Large intestine (tissue), 3 donors: ENCODE measurements around the gene ASTN1. TPM values are rescaled to one million over a fixed set of nuclear protein-coding genes. Genes with fewer than 3 reads are reported as not detected.

Experiments
- DNase-seq, 2 donors: peaks; one replicate each; pipeline versions ENCODE4 v3.0.0 to v3.0.0-alpha.2; 2013
- H3K27ac ChIP-seq: one replicate; pipeline ENCODE4 v1.5.1; 2013; ENCODE audit warnings: low read length
- H3K27me3 ChIP-seq: 2 replicates; pipeline ENCODE4 v1.6.1; 2013; ENCODE audit warnings: low read length; ENCODE audit not compliant: control insufficient read depth, insufficient read depth
- H3K36me3 ChIP-seq: 2 replicates; pipeline ENCODE4 v1.6.1; 2013; ENCODE audit warnings: low read length; ENCODE audit not compliant: control insufficient read depth, insufficient read depth
- H3K4me1 ChIP-seq: one replicate; pipeline ENCODE4 v1.6.1; 2013; ENCODE audit warnings: low read length; ENCODE audit not compliant: control insufficient read depth, insufficient read depth
- H3K4me3 ChIP-seq: one replicate; pipeline ENCODE4 v1.5.1; 2013; ENCODE audit warnings: low read length
- H3K9me3 ChIP-seq: one replicate; pipeline ENCODE4 v1.6.1; 2013; ENCODE audit warnings: mild to moderate bottlenecking, low read depth, low read length, moderate library complexity; ENCODE audit not compliant: control insufficient read depth
- WGBS: methylation state at CpG from one replicate; pipeline ENCODE4 v1.1.5; 2013; ENCODE audit warnings: low lambda C conversion rate; ENCODE audit not compliant: insufficient coverage; 5-methylcytosine and 5-hydroxymethylcytosine counted together
- polyA plus RNA-seq: library from polyadenylated mRNA; unstranded; fragments of 120-200 nt; gene quantifications from one replicate; pipeline ENCODE4 v1.2.1, GENCODE V29; 2013

Gene ASTN1
- polyA plus RNA-seq, 1 donor: 3.0 TPM

DNA sequence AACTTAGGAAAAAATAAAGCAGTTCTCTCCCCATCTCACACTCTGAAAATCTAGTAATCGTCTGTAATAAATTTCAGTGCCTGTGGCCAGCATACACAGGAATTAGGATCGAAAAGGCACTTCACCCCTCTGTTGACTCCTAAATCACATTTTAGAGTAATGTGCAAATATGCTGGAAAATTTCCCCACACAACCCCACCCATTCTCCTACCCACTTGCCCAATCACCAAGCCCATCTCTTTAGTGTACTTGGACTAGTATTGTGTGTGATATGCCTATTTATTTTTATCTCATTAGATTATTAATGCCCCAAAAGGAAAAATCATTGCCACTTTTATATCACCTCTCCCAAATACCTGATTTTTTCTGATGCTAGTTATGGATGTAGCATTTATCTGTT is 323.3 kb downstream of the ASTN1 start:
- no CpG with 5 or more reads among the region's 2 CpGs for WGBS
- no peak for DNase-seq
- Histone ChIP-seq H3K27ac (no peak overlapping the region), H3K4me1 (no peaks in the 10 kb centered on the region), H3K36me3 (no peaks in the 10 kb centered on the region), H3K4me3 (no peak overlapping the region), H3K9me3 (no peaks in the 10 kb centered on the region), H3K27me3 (no peaks in the 10 kb centered on the region)

DNA sequence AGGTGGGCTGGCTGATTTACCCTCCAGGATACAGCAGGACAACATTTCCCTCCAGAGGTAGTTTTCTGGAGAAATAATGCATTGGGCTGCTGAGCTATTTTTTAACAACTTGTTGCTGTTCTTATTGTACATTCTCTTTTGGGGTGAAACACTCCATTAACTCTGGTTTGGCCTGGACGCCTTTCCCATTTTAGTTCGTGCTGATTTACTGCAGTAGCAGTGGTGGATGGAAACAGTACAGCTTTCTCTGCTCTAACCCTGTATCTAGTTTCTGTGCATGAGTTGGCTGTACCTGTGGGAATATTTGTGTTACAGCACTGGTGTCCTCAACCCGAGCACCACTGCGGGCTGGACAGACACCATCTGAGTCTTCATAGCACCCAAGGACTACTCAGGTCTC is 325.3 kb downstream of the ASTN1 start:
- no CpG with 5 or more reads among the region's 4 CpGs for WGBS
- H3K4me3 ChIP-seq: no peak overlapping the region
- no peaks in the 10 kb centered on the region for H3K36me3 ChIP-seq
- no peaks in the 10 kb centered on the region for H3K9me3 ChIP-seq
- H3K4me1 ChIP-seq: no peaks in the 10 kb centered on the region
- no peak overlapping the region for H3K27ac ChIP-seq
- no peaks in the 10 kb centered on the region for H3K27me3 ChIP-seq
- no peak for DNase-seq

DNA sequence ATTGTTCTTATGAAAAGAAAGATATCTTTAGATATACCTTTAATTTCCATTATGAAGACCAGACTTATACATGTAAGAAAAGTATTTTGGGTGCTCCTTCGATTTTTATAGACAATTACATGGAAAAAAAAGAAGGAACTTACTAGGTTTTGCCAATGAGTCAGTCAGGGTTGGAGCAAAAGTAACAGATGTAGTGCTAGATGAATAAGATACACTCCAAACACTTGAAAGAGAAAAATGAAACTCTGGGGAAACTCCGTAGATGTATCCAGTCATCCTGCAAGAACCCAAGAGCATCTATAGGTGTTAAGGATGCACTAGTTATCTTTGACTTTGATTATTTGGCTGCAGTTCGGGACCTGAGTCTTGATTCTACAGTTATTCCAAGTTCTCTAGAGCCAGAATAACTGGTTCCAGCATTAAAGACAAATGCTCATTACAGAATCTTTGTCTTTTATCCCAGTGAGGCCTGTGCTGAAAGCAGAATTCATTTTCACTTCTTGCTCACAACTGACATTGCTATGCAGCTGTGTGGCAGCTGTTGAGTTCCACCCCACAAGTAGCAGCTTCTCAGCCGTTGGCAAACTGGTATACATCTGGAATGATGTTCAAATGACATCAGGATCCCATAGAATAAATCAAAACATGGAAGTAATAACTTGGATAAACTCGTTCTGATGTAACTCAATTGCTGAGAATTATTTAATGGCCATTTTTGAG is 326.1 kb downstream of the ASTN1 start:
- H3K27me3 ChIP-seq: no peaks in the 10 kb centered on the region
- H3K36me3 ChIP-seq: no peaks in the 10 kb centered on the region
- no peaks in the 10 kb centered on the region for H3K4me1 ChIP-seq
- whole genome bisulfite sequencing: 84% methylated on average over 3 of the region's 5 CpGs
- H3K9me3 ChIP-seq: no peaks in the 10 kb centered on the region
- no peak overlapping the region for H3K4me3 ChIP-seq
- DNase-seq: no peak
- H3K27ac ChIP-seq: no peak overlapping the region

DNA sequence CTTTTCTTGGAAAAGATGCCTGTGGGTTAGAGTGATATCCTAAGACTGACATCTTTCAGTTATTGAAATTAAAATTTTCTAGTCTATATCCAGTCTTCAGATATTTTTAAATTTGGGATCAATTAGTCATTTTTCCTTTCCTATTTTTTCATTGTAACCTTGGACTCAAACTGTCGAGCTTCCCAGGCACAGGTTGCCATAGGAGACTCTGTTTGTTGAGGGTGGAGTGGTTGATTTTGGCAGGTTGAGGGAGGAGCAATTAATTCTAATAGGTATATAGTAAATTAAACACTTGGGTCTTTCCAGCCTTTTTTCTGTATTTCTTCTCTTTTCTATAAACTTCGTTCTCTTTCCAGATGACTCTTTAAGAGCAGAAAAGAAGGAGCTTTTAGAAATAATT is 326.8 kb downstream of the ASTN1 start:
- no peaks in the 10 kb centered on the region for H3K27me3 ChIP-seq
- H3K4me3 ChIP-seq: no peak overlapping the region
- DNase-seq: no peak
- H3K27ac ChIP-seq: no peak overlapping the region
- no peaks in the 10 kb centered on the region for H3K36me3 ChIP-seq
- 100% methylated on average over 1 of the region's 2 CpGs for WGBS
- H3K9me3 ChIP-seq: no peaks in the 10 kb centered on the region
- no peaks in the 10 kb centered on the region for H3K4me1 ChIP-seq

DNA sequence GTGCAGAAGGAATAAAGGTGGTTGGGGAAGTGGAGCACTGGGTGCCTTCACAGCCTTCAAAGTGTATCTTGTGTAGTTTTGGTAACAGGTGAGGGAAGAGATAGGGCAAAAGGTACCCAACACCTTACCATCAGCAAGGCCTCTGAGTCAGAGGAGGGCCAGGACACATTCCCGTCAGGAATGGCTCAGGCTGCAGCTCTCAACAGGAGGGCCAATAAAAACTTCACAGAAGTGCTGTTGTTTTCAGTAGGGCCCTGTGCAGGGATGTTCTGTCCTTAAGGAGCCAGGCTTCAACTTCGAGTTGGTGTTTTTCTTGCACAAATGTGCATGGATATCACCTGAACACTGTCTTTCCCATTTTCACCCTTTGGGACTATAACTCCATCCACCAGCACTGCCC is 333.4 kb downstream of the ASTN1 start:
- no peaks in the 10 kb centered on the region for H3K27me3 ChIP-seq
- WGBS: no CpG with 5 or more reads among the region's 2 CpGs
- no peak for DNase-seq
- H3K9me3 ChIP-seq: no peaks in the 10 kb centered on the region
- no peak overlapping the region for H3K4me3 ChIP-seq
- H3K36me3 ChIP-seq: no peaks in the 10 kb centered on the region
- no peak overlapping the region for H3K27ac ChIP-seq
- H3K4me1 ChIP-seq: no peaks in the 10 kb centered on the region

DNA sequence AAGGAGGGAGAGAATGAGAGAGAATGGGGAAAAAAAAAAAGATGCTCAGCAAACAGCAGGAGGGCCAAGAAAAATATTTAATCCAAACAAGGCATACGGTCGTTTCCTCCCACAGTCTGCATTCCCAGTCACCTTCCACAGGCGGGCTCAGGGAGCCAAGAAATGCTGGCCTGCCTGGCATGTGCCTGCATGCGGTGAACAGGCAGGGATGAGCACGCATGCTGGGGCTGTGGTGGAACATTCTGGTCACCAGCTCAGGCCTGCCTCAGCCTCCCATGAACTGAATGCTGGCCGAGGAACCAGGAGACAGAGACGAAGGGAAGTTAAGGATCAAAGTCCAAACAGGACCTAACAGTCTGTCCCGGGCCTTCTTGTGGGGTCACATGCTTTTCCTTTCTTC is 335.3 kb downstream of the ASTN1 start:
- H3K4me1 ChIP-seq: no peaks in the 10 kb centered on the region
- H3K9me3 ChIP-seq: no peaks in the 10 kb centered on the region
- no peaks in the 10 kb centered on the region for H3K36me3 ChIP-seq
- H3K27ac ChIP-seq: no peak overlapping the region
- H3K4me3 ChIP-seq: no peak overlapping the region
- 40% methylated on average over 1 of the region's 8 CpGs for WGBS
- no peaks in the 10 kb centered on the region for H3K27me3 ChIP-seq
- no peak for DNase-seq

DNA sequence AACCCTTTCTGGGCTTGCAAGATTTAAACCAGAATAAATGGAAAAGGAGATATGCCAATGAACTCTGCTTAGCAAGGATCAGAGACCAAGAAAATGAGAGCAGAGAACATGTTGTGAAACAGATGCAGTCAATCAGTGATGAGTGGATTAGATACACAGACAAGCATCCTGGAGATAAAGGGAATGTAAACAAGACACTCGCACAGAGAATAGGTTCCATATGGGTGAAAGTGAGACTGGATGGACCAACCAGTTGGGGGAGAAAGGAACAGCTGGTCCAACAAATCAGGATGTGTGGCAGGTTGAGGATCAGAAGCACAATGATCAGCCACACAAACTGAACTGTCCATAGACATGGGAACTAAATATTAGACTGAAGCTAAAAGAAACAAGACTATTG is 338.2 kb downstream of the ASTN1 start:
- no peaks in the 10 kb centered on the region for H3K4me1 ChIP-seq
- no peaks in the 10 kb centered on the region for H3K36me3 ChIP-seq
- H3K9me3 ChIP-seq: no peaks in the 10 kb centered on the region
- H3K27me3 ChIP-seq: no peaks in the 10 kb centered on the region
- DNase-seq: peak in 1 of 2 donors; percentile 10
- no peak overlapping the region for H3K4me3 ChIP-seq
- H3K27ac ChIP-seq: no peak overlapping the region
- no CpG with 5 or more reads among the region's 1 CpG for WGBS

DNA sequence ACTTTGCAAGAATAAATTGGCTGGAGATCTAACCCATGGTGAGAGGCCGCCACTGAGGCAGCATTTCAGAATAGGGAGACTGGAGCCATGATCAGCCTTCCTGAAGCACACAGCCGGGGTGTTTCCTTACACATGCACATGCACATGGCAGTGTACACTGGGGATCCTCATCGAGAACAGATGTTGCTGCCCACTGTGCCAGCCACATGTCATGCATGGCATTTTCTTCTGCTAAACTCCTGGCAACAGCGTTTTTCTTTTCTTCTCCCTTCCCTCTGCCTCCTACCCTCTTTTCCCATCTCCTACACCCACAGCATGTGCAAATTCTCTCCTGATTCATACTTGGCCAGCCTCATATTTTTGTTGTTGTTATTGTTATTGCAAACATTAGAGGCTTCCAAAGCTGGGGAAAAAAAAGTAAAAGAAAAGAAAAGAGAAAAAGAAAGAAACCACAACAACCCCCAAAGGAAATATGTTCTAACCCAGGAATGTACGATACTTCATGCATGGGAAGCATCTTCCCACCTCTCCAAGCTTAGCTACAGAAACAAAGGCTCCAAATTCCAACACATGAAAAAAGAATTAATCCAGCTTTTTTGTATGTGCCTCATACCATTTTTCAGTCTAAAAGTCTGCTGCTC is 344.0 kb downstream of the ASTN1 start:
- H3K27me3 ChIP-seq: no peaks in the 10 kb centered on the region

DNA sequence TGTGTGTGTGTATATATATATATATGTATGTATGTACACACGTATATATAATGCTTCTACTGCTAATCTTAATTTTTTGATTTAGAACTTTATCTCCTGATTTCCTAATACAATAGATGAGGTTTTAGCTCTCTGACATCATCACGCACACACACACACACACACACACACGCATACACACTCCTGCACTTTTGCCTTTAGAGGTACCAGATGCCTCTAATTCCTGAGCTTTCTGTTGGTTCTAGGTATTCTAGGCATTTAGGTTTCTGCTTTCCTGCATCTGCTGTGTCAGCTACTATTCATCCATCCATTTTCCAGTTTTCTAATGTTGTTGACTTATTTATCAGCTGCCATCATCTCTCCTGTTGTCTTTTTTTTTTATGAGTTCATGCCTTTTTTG is 348.3 kb downstream of the ASTN1 start:
- no peaks in the 10 kb centered on the region for H3K4me1 ChIP-seq
- no peaks in the 10 kb centered on the region for H3K9me3 ChIP-seq
- H3K4me3 ChIP-seq: no peak overlapping the region
- H3K27me3 ChIP-seq: no peaks in the 10 kb centered on the region
- no peak overlapping the region for H3K27ac ChIP-seq
- H3K36me3 ChIP-seq: no peaks in the 10 kb centered on the region
- 80% methylated on average over 1 of the region's 3 CpGs for WGBS
- DNase-seq: no peak

More for the DNA sequence above, 344.0 kb downstream of the ASTN1 start:
- Histone ChIP-seq H3K36me3 (no peaks in the 10 kb centered on the region), H3K4me1 (no peaks in the 10 kb centered on the region), H3K4me3 (no peak overlapping the region), H3K9me3 (no peaks in the 10 kb centered on the region), H3K27ac (no peak overlapping the region)
- DNase-seq: no peak
- 100% methylated on average over 2 of the region's 5 CpGs for WGBS

DNA sequence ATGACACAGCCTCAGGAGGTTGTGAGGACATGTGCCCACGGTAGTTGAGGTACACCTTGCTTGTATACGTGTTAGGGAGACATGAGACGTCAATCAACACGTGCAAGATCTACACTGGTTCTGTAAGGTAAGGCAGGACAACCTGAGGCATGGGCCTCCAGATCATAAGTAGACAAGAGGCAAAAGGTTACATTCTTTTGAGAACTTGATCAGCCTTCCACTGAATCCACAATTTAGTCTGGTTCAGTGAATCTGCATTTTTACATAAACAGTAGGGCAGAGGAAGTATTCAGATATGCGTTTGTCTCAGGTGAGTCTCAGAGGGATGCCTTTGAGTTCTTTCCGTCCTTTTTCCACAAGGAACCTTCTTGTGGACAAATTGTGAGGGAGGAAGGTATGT is 348.9 kb downstream of the ASTN1 start:
- no peak for DNase-seq
- Histone ChIP-seq H3K27ac (no peak overlapping the region), H3K4me3 (no peak overlapping the region), H3K36me3 (no peaks in the 10 kb centered on the region), H3K27me3 (no peaks in the 10 kb centered on the region), H3K4me1 (no peaks in the 10 kb centered on the region), H3K9me3 (no peaks in the 10 kb centered on the region)
- no CpG with 5 or more reads among the region's 6 CpGs for WGBS
